Body of pancreas (tissue), 4 donors: ENCODE results near the gene USP11. TPM values are rescaled to one million over a fixed set of nuclear protein-coding genes. Genes with fewer than 3 reads are reported as not detected.
A peak's percentile ranks its signal among the peaks of the same experiment; 100 is the strongest.

Source experiments
- ATAC-seq: fragments of 150-250 bp; one replicate; pipeline ENCODE4 v1.9.1; 2016
- DNase-seq, 4 donors: peaks; one replicate each; pipeline ENCODE4 v3.0.0-alpha.2; 2019
- H3K27ac ChIP-seq, 4 donors: fragments of 200-600 bp; sonication (generic); 1 replicate in 3 of 4; 2 replicates in 1 of 4; pipeline versions ENCODE4 v1.5.1 to v1.6.1; 2016 to 2019; ENCODE audit warnings: mild to moderate bottlenecking in 1 of 4, mixed read lengths in 1 of 4, moderate library complexity in 1 of 4
- H3K27me3 ChIP-seq, 2 donors: fragments of 200-600 bp; sonication (generic); one replicate each; pipeline ENCODE4 v1.6.0; 2016; ENCODE audit warnings: mild to moderate bottlenecking in 1 of 2
- H3K36me3 ChIP-seq, 2 donors: fragments of 200-600 bp; sonication (generic); replicated peaks in 1 of 2; 2 replicates each; pipeline ENCODE4 v1.5.1; 2016; ENCODE audit warnings: low read depth in 2 of 2; ENCODE audit not compliant: insufficient read depth in 1 of 2
- H3K4me1 ChIP-seq: fragments of 200-600 bp; sonication (generic); one replicate; pipeline ENCODE4 v1.6.0; 2016
- H3K4me3 ChIP-seq, 2 donors: fragments of 200-600 bp; sonication (generic); 1 replicate in 1 of 2; 2 replicates in 1 of 2; pipeline ENCODE4 v1.5.1; 2016 to 2019
- H3K9me3 ChIP-seq, 3 donors: fragments of 200-600 bp; sonication (generic); 1 replicate in 2 of 3; 2 replicates in 1 of 3; pipeline ENCODE4 v1.5.1; 2016
- POLR2A ChIP-seq, 3 donors: fragments of 450-650 bp; IDR thresholded peaks; one replicate each; pipeline ENCODE4 v1.6.1; 2016; ENCODE audit warnings: antibody characterized with exemption in 3 of 3, mild to moderate bottlenecking in 2 of 3
- WGBS, 2 donors: methylation state at CpG; one replicate each; pipeline ENCODE4 v1.1.5; 2017; 5-methylcytosine and 5-hydroxymethylcytosine counted together
- intact Hi-C: fragments of 100-400 bp; cut with DNase I; formaldehyde crosslinking; loops from one replicate; pipeline ENCODE4 v1.15.1; 2023
- total RNA-seq, 2 donors: library from RNA; depleted of rRNA; stranded (reverse); fragments of >200 nt; gene quantifications; one replicate each; pipeline ENCODE4 v1.1.0, GENCODE V29; 2016
- TF ChIP-seq, protein P1 (sequence below), 7 experiments: fragments of 450-650 bp in 4 of 7; fragments of 200-600 bp in 3 of 7; sonication (generic) in 3 of 7; IDR thresholded peaks; one replicate each; pipeline ENCODE4 v1.5.1; 2016 to 2019; ENCODE audit warnings: antibody characterized with exemption in 7 of 7

USP11 gene
- 10 to 100 TPM; 23.1 to 33.3 TPM for total RNA-seq

DNA sequence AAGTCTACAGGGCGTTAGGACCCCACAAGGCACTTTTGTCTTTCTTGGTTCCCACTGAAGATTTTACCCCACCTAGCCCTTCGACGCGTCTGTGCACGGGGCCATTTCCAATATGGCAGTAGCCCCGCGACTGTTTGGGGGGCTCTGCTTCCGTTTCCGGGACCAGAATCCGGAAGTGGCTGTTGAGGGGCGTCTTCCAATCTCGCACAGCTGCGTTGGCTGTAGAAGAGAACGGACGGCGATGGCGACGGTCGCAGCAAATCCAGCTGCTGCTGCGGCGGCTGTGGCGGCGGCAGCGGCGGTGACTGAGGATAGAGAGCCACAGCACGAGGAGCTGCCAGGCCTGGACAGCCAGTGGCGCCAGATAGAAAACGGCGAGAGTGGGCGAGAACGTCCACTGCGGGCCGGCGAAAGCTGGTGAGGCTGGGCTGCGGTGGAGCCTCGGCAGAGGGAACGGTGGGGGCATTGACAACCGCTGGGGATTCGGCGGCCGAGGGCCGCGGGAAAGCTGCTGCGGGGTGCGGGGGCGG is at the start of gene USP11:
USP11 (plus strand) TSS at position 207 of the 530 bp plus-strand sequence; CDS start at position 242, 35 bp downstream.
- Histone ChIP-seq H3K4me1 (peaks cover 8% of the 10 kb centered on the region), H3K36me3 (peaks cover 0 to 1% of the 10 kb centered on the region in 2 donors), H3K9me3 (no peaks in the 10 kb centered on the region), H3K27me3 (no peaks in the 10 kb centered on the region), H3K4me3 (peak within 1 kb of the TSS in 1 of 2 donors; percentile 9), H3K27ac (peak within 1 kb of the TSS; percentile 85 to 98 (median 96))
- intact Hi-C loops: no loop called here
- DNase-seq (peak in 1 of 4 donors; percentile 43), ATAC-seq (peak; percentile 11)
- 2 to 4% methylated on average over 10 to 28 of the region's 46 CpGs for WGBS, 2 donors
- TF ChIP-seq POLR2A (IDR thresholded peaks at IDR 0.05): peak; percentile 58 to 90 (median 89)
- TF ChIP-seq, protein P1, sequence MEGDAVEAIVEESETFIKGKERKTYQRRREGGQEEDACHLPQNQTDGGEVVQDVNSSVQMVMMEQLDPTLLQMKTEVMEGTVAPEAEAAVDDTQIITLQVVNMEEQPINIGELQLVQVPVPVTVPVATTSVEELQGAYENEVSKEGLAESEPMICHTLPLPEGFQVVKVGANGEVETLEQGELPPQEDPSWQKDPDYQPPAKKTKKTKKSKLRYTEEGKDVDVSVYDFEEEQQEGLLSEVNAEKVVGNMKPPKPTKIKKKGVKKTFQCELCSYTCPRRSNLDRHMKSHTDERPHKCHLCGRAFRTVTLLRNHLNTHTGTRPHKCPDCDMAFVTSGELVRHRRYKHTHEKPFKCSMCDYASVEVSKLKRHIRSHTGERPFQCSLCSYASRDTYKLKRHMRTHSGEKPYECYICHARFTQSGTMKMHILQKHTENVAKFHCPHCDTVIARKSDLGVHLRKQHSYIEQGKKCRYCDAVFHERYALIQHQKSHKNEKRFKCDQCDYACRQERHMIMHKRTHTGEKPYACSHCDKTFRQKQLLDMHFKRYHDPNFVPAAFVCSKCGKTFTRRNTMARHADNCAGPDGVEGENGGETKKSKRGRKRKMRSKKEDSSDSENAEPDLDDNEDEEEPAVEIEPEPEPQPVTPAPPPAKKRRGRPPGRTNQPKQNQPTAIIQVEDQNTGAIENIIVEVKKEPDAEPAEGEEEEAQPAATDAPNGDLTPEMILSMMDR (IDR thresholded peaks at IDR 0.05): no peak

DNA sequence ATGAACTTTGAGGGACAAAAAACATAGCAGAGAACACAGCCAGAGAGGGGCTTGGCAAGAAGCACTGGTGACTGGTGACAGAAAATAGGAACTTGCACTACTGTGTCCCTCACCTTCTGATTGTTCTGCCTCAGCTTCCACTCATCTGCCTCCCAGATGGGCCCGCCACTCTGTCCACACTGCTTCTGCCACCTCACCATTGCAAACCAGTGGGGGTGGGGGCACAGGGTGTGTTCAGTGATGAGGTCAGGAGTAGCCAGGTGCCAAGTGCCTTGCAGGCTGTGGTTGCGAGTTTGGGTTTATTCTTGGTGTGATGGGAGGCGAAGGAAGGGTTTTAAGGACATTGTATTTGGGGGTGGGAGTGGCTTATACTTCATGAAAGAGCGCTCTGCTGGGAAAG is 48.3 kb upstream of the USP11 start:
- no peaks in the 10 kb centered on the region for H3K27me3 ChIP-seq
- peaks cover 0 to 9% of the 10 kb centered on the region in 2 donors for H3K36me3 ChIP-seq
- H3K4me3 ChIP-seq: no peak overlapping the region
- no peak for DNase-seq
- no peak for ATAC-seq
- no peaks in the 10 kb centered on the region for H3K9me3 ChIP-seq
- TF ChIP-seq POLR2A (IDR thresholded peaks at IDR 0.05): no peak
- TF ChIP-seq, protein P1 (IDR thresholded peaks at IDR 0.05): no peak
- H3K4me1 ChIP-seq: no peaks in the 10 kb centered on the region
- WGBS, 2 donors: 100% methylated on average over 1 to 4 of the region's 4 CpGs
- intact Hi-C loops: loop anchor here (10.0 kb wide), 2 partner anchors 190 to 340 kb away; partner anchors contain the start of gene ZNF157
- H3K27ac ChIP-seq: no peak overlapping the region

DNA sequence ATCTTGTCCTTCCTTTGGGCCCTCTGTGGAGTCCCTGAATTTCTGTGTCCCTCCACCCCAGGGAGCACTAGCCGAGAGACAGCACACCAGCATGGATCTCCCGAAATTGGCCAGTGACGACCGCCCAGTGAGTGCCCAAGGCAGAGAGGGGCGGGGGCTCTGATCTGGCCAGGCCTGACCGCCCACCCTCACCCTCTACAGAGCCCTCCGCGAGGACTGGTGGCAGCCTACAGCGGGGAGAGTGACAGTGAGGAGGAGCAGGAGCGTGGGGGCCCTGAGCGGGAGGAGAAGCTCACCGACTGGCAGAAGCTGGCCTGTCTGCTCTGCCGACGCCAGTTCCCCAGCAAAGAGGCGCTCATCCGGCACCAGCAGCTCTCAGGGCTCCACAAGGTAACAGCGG is 47.6 kb upstream of the USP11 start:
- H3K27me3 ChIP-seq: no peaks in the 10 kb centered on the region
- H3K36me3 ChIP-seq: peaks cover 0 to 9% of the 10 kb centered on the region in 2 donors

DNA sequence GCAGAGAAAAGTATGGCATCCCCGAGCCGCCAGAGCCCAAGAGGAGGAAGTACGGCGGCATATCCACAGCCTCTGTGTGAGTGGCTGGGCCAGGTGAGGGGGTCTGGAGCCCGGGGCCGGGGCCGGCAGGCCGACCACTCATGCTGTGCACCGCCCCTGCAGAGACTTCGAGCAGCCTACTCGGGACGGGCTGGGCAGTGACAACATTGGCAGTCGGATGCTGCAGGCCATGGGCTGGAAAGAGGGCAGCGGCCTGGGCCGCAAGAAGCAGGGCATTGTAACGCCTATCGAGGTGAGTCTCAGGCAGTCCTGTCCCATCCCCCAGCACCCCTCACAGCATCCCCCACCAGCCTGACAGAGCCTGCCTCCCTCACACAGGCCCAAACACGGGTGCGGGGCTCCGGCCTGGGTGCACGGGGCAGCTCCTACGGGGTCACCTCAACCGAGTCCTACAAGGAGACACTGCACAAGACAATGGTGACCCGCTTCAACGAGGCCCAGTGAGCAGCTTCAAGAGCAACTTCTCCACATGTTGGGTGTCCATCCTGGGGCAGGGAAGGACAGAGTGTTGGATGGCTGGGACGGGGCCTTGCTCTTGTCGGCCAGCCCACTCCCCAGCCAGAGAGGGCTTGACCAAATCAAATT is 46.6 kb upstream of the USP11 start:
- ATAC-seq (no peak), DNase-seq (no peak)
- Histone ChIP-seq H3K9me3 (no peaks in the 10 kb centered on the region), H3K4me1 (no peaks in the 10 kb centered on the region), H3K36me3 (peaks cover 0 to 9% of the 10 kb centered on the region in 2 donors), H3K27me3 (no peaks in the 10 kb centered on the region), H3K4me3 (no peak overlapping the region), H3K27ac (no peak overlapping the region)
- TF ChIP-seq, protein P1 (IDR thresholded peaks at IDR 0.05): no peak
- TF ChIP-seq POLR2A (IDR thresholded peaks at IDR 0.05): no peak
- 92 to 96% methylated on average over 4 to 15 of the region's 27 CpGs for WGBS, 2 donors
- intact Hi-C loops: loop anchor here (10.0 kb wide), 2 partner anchors 189 to 339 kb away; partner anchors contain the start of gene ZNF157

More for the DNA sequence above, 47.6 kb upstream of the USP11 start:
- no peaks in the 10 kb centered on the region for H3K9me3 ChIP-seq
- intact Hi-C loops: loop anchor here (10.0 kb wide), 2 partner anchors 190 to 340 kb away; partner anchors contain the start of gene ZNF157
- no peak overlapping the region for H3K27ac ChIP-seq
- no peak overlapping the region for H3K4me3 ChIP-seq
- no peaks in the 10 kb centered on the region for H3K4me1 ChIP-seq
- 92% methylated on average over 11 of the region's 17 CpGs; no CpG with 5 or more reads in 1 of the 2 donors for WGBS, 2 donors
- ATAC-seq (no peak), DNase-seq (no peak)
- TF ChIP-seq POLR2A (IDR thresholded peaks at IDR 0.05): no peak
- TF ChIP-seq, protein P1 (IDR thresholded peaks at IDR 0.05): no peak
